HG03432 (cell line): ENCODE data around the gene NOP53.
"Not testable (repeated sequence)": the region's sequence is repeated elsewhere in the genome, so short reads cannot be mapped to it uniquely, and the experiment has no call there.

Source experiments
- ATAC-seq: cut with Tn5 transposase; IDR thresholded peaks from one replicate; pipeline ENCODE4 v1.9.1; 2021; ENCODE audit warnings: mild to moderate bottlenecking, moderate library complexity; ENCODE audit not compliant: unreplicated experiment

NOP53 gene

GRCh38 chr19:47716270-47716937, 28.9 kb upstream of the NOP53 start:
- ATAC-seq: no peak

GRCh38 chr19:47718415-47719046, 26.8 kb upstream of the NOP53 start:
- not testable (repeated sequence) for ATAC-seq

DNA sequence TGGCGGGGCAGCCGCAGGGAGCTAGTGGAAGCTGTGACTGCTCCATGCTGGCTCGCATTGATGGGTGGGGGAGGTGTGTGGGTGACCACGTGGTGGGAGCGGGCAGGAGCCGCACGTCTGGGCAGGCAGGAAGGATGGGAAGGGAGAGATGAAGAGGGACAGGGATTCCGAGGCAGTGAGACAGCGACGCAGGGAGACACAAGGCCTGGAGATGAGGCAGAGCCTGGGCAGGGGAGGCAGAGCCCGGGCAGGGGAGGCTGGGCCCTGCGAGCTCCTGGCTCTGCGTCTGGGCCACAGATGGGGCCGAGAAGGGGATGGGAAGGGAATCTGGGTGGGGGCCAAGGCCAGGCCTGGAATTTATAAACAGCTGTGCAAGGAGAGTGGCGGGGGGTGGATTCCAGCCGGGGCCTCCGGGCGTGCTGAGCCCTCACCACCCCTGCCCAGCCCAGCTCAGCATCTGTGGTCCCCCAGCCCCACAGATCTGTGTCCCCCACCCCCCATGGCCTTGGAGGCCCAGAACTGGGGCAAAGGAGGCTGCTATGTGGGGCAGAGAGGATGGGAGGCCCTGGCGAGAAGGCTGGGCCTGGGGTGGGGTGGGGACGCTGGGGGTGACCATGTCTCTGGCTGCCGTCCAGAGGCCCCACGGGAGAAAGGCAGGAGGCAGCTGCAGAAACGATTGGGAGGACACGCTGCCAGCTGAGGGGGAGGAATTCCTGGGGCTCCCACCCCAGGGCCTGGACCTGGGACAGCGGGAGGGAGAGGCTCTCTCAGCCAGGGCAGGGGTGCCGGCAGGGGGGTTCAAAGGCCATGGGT, 26.1 kb upstream of the NOP53 start:
- ATAC-seq: no peak

DNA sequence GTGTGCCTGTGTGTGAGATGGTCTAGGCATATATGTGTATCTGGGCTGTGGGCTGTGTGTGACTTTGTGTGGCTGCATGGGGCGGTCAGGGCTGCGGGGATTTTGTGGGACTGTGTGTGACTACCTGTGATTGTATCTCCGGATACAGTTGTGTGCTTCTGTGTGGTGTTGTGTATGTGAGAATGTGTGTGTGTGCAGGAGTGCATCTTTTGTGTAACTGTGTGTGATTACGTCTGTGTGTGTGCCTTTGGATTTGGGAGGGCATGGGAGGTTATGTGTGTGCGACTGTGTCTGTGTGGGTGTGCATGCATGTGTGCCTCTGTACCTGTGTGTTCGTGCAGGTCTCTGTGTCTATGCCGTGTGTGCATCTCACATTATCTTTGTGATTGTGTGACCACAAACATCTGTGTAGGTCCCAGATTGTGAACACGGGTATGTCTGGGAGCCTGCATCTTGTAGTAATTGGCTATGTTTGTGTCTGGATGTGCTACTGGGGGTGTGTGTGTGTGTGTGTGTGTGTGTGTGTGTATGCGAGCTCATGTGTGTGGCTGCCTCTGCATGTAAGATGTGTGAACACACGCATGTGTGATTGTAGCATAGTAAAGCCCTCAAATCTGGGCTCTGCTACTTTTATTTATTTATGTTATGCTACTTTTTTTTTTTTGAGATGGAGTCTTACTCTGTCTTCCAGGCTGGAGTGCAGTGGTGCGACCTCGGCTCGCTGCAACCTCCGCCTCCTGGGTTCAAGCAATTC, 24.5 kb upstream of the NOP53 start:
- no peak for ATAC-seq

DNA sequence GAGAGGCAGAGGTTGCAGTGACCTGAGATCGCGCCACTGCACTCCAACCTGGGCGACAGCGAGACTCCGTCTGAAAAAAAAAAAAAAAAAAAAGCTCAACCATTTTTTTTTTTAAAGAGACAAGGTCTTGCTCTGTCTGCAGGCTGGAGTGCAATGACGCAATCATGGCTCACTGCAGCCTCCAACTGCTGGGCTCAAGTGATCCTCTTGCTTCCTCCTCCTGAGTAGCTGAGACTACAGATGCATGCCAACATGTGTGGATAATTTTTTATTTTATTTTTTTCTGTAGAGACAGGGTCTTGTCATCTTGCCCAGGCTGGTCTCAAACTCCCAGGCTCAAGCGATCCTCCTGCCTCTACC, 21.8 kb upstream of the NOP53 start:
- ATAC-seq: no peak

DNA sequence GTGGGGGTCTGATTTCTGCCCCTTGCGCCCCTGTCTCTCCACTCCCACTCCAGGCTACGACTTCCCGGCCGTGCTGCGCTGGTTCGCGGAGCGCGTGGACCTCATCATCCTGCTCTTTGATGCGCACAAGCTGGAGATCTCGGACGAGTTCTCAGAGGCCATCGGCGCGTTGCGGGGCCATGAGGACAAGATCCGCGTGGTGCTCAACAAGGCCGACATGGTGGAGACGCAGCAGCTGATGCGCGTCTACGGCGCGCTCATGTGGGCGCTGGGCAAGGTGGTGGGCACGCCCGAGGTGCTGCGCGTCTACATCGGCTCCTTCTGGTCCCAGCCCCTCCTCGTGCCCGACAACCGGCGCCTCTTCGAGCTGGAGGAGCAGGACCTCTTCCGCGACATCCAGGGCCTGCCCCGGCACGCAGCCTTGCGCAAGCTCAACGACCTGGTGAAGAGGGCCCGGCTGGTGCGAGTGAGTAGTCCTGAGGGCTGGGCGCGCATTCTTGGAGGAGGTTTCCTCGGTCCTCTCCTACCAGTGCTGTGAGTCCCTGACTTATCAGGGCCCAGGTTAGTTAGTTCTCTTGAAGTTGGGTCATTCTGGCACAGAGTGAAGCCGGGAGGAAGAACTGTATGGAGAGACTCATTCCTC, 19.5 kb upstream of the NOP53 start:
- no peak for ATAC-seq

DNA sequence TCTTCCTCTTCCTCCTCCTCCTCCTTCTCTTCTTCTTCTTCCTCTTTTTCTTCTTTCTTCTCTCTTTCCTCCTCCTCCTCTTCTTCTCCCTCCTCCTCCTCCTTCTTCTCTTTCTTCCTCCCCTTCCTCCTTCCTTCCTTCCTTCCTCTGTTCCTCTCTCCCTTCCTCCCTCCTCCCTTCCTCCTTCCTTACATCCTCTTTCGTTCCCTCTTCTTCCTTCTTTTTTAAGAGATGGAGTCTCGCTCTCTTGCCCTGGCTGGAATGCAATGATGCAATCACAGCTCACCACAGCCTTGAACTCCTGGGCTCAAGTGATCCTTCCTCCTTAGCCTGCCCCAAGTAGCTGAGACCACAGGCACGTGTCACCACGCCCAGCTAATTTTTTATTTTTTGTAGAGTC, 18.9 kb upstream of the NOP53 start:
- ATAC-seq: no peak

DNA sequence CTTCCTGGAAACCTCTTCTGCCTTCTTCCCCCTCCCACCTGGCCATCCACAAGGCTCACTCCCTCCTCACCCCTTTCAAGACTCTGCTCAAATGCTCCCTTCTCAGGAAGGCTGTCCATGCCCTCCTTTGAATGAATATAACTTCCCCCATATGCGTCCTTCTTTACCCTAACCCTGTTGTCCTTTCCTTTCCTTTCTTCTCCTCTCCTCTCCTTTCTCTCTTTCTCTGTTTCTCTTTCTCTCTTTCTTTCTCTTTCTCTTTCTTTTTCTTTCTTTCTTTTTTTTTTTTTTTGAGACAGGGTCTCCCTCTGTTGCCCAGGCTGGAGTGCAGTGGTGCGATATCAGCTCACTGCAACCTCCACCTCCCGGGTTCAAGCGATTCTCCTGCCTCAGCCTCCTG, 17.1 kb upstream of the NOP53 start:
- not testable (repeated sequence) for ATAC-seq

DNA sequence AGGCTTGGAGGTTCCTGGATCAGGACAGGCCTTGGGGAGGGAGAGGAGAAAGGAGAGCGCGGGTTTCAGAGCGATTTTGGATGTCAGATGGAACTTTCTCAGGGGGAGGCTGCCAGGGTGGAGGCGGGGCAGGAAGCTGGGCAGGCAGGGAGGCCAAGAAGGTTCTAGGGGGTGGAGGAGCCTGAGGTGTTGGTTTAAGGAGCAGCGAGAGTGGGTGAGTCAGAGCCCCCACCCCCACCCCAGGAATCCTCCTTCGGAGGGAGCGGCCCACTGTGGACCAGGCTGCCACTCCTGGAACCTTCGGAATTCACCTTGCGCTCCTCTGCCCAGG, 15.9 kb upstream of the NOP53 start:
- ATAC-seq: no peak

DNA sequence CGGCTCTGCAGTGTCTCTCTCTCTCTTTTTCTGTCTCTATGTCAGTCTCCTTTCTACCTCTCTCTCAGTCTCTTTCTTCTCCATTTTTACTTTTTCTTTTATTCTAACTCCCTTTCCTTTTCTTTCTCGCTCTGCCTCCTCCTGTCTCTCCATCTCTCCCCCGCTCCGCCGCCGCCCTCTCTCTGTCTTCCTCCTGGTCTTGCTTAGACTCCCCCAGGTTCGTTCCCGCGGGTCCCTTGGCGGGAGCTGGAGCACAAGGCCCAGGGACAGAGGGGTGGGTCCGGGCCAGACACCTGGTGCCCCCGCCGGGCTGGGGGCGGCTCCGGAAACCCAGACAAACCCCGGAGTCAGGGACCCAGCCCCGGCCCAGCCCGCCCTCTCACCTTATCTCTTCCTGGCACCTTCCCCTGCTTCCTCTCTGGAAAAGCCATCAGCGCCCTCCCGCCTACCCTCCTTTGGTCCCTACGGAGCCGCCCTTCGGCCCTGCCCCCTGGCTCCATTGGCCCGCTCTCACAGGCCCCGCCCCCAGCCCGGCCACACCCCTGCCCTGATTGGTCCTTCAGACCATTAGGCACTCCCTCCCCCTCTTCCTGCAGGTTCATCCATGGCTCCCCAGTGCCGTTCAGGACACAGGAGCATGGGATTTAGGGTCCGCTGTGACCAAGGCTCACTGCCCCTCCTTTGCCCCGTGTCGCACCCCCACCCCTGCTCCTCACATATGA, 15.4 kb upstream of the NOP53 start:
- no peak for ATAC-seq

- no peak for ATAC-seq
These were observed 14.8 kb upstream of the NOP53 start for GRCh38 chr19:47730521-47730889.

DNA sequence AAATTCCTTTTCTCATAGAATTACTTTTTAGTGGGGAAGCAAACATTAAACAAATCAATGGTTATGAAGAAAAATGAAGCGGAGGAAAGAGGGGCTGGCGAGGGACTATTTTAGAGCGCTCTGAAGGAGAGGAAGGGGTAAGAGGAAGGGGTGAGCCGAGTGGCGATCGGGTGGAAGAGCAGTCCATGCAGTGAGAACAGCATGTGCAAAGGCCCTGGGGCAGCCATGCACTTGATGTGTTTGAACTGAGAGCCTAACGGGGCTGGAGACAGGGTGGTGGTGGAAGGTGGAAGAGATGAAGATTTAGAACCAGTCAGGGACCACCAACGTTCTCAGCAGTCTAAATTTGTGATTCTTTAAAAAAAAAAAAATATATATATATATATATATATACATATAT, 14.4 kb upstream of the NOP53 start:
- ATAC-seq: no peak

- ATAC-seq: no peak
These were observed 10.2 kb upstream of the NOP53 start for GRCh38 chr19:47735131-47735530.

GRCh38 chr19:47740866-47741519, 4.4 kb upstream of the NOP53 start:
- no peak for ATAC-seq

GRCh38 chr19:47741544-47742140, 3.7 kb upstream of the NOP53 start:
- ATAC-seq: no peak

DNA sequence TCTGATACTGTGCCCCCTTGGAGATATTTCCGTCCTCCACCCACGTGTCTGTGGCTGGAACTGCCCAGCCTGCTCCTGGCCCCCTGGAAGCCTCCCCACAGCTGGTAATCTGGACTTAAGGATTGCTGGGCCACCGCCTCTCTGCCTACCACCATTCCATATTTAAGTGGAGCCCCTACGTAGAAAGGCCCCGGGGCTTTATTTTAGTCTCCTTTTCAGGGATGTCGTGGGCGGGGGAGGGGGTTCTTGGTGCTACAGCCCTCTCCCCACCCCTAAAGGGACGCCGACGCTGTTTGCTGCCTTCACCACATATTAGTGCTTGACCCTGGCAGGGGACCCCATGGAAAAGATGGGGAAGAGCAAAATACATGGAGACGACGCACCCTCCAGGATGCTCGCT, 2.7 kb upstream of the NOP53 start:
- no peak for ATAC-seq

DNA sequence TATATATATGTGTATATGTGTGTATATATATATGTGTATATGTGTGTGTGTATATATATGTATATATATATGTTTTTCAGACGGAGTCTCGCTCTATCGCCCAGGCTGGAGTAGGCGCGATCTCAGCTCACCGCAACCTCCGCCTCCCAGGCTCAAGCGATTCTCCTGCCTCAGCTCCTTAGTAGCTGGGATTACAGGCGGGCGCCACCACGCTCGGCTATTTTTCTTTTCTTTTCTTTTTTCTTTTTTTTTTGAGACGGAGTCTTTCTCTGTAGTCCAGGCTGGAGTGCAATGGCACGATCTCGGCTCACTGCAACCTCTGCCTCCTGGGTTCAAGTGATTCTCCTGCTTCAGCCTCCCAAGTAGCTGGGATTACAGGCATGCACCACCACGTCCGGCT, 783 bp downstream of the NOP53 start:
- ATAC-seq: not testable (repeated sequence)

- no peak for ATAC-seq
These were observed 4.0 kb downstream of the NOP53 start for GRCh38 chr19:47749326-47749725.

GRCh38 chr19:47750752-47751151, 5.4 kb downstream of the NOP53 start:
- no peak for ATAC-seq
